ENCODE data around the gene HSPBAP1.

The HSPBAP1 gene

GRCh38 chr3:122826278-122826677 is 32.6 kb upstream of the HSPBAP1 start:
- DNase-seq (ENCODE audit: low spot score): no peak
- H3K23ac ChIP-seq (ENCODE audit: low read depth, low read length, poor library complexity): no peak overlapping the region

GRCh38 chr3:122825460-122825859 is 31.8 kb upstream of the HSPBAP1 start:
- Histone ChIP-seq H3K4me3 (ENCODE audit: low read length in 2 of 2) (no peak overlapping the region), H3K9ac (ENCODE audit: low read depth, low read length, poor library complexity) (no peak overlapping the region), H3K27me3 (ENCODE audit: control insufficient read depth in 3 of 3, insufficient read depth in 3 of 3, low read depth in 1 of 3, low read length in 3 of 3) (no peaks in the 10 kb centered on the region), H3K18ac (ENCODE audit: low read length) (no peak overlapping the region), H2BK12ac (ENCODE audit: low read length) (no peak overlapping the region), H3K14ac (ENCODE audit: low read length) (no peak overlapping the region), H4K8ac (ENCODE audit: low read depth, low read length) (no peak overlapping the region), H3K4me1 (ENCODE audit: control insufficient read depth in 2 of 2, insufficient read depth in 1 of 2, low read depth in 1 of 2, low read length in 2 of 2) (no peaks in the 10 kb centered on the region), H3K9me3 (replicated peaks in 1 of 2; ENCODE audit: control insufficient read depth in 2 of 2, insufficient read depth in 1 of 2, low read depth in 1 of 2, low read length in 2 of 2) (peaks cover 2 to 3% of the 10 kb centered on the region in 2 donors), H3K36me3 (replicated peaks in 1 of 2; ENCODE audit: control insufficient read depth in 2 of 2, insufficient read depth in 2 of 2, low read length in 2 of 2) (peaks cover 6 to 35% of the 10 kb centered on the region in 2 donors), H3K4ac (ENCODE audit: low read length) (no peak overlapping the region), H2AK5ac (ENCODE audit: low read depth, low read length) (no peak overlapping the region), H2BK15ac (ENCODE audit: low read length) (no peak overlapping the region), H3K23ac (ENCODE audit: low read depth, low read length, poor library complexity) (no peak overlapping the region), H4K91ac (ENCODE audit: low read depth, low read length, poor library complexity) (no peak overlapping the region), H3K27ac (replicated peaks; ENCODE audit: low read length) (no peak overlapping the region), H3K4me2 (ENCODE audit: insufficient read depth, low read length, poor library complexity, severe bottlenecking) (no peak overlapping the region), H2AFZ (ENCODE audit: low read length) (no peak overlapping the region), H3K79me1 (ENCODE audit: low read depth, low read length) (no peaks in the 10 kb centered on the region), H2BK120ac (ENCODE audit: low read depth, low read length) (no peak overlapping the region), H2BK5ac (ENCODE audit: low read length) (no peak overlapping the region)
- no peak for DNase-seq (ENCODE audit: low spot score)
- WGBS, 2 donors (ENCODE audit: extremely low coverage in 2 of 2, insufficient read length in 2 of 2, insufficient replicate concordance in 1 of 2): no CpG with 5 or more reads among the region's 4 CpGs

More at GRCh38 chr3:122826278-122826677, 32.6 kb upstream of the HSPBAP1 start:
- H3K9me3 ChIP-seq (replicated peaks in 1 of 2; ENCODE audit: control insufficient read depth in 2 of 2, insufficient read depth in 1 of 2, low read depth in 1 of 2, low read length in 2 of 2): peaks cover 0 to 3% of the 10 kb centered on the region in 2 donors
- no peak overlapping the region for H3K18ac ChIP-seq (ENCODE audit: low read length)
- no CpG with 5 or more reads among the region's 1 CpG for WGBS, 2 donors (ENCODE audit: extremely low coverage in 2 of 2, insufficient read length in 2 of 2, insufficient replicate concordance in 1 of 2)
- no peak overlapping the region for H3K14ac ChIP-seq (ENCODE audit: low read length)
- H3K79me1 ChIP-seq (ENCODE audit: low read depth, low read length): no peaks in the 10 kb centered on the region
- no peak overlapping the region for H2AK5ac ChIP-seq (ENCODE audit: low read depth, low read length)
- no peak overlapping the region for H3K4me3 ChIP-seq (ENCODE audit: low read length in 2 of 2)
- no peak overlapping the region for H2BK15ac ChIP-seq (ENCODE audit: low read length)
- no peak overlapping the region for H3K27ac ChIP-seq (replicated peaks; ENCODE audit: low read length)
- H4K8ac ChIP-seq (ENCODE audit: low read depth, low read length): no peak overlapping the region
- no peak overlapping the region for H2AFZ ChIP-seq (ENCODE audit: low read length)
- no peak overlapping the region for H3K4ac ChIP-seq (ENCODE audit: low read length)
- H2BK5ac ChIP-seq (ENCODE audit: low read length): no peak overlapping the region
- H2BK120ac ChIP-seq (ENCODE audit: low read depth, low read length): no peak overlapping the region
- no peak overlapping the region for H3K4me2 ChIP-seq (ENCODE audit: insufficient read depth, low read length, poor library complexity, severe bottlenecking)
- H3K27me3 ChIP-seq (ENCODE audit: control insufficient read depth in 3 of 3, insufficient read depth in 3 of 3, low read depth in 1 of 3, low read length in 3 of 3): no peaks in the 10 kb centered on the region
- no peak overlapping the region for H2BK12ac ChIP-seq (ENCODE audit: low read length)
- H4K91ac ChIP-seq (ENCODE audit: low read depth, low read length, poor library complexity): no peak overlapping the region
- no peak overlapping the region for H3K9ac ChIP-seq (ENCODE audit: low read depth, low read length, poor library complexity)
- no peaks in the 10 kb centered on the region for H3K4me1 ChIP-seq (ENCODE audit: control insufficient read depth in 2 of 2, insufficient read depth in 1 of 2, low read depth in 1 of 2, low read length in 2 of 2)
- H3K36me3 ChIP-seq (replicated peaks in 1 of 2; ENCODE audit: control insufficient read depth in 2 of 2, insufficient read depth in 2 of 2, low read length in 2 of 2): peaks cover 5 to 35% of the 10 kb centered on the region in 2 donors

- Histone ChIP-seq H3K14ac (ENCODE audit: low read length) (no peak overlapping the region), H3K27me3 (ENCODE audit: control insufficient read depth in 3 of 3, insufficient read depth in 3 of 3, low read depth in 1 of 3, low read length in 3 of 3) (no peaks in the 10 kb centered on the region), H2AK5ac (ENCODE audit: low read depth, low read length) (no peak overlapping the region), H3K27ac (replicated peaks; ENCODE audit: low read length) (no peak overlapping the region), H3K36me3 (replicated peaks in 1 of 2; ENCODE audit: control insufficient read depth in 2 of 2, insufficient read depth in 2 of 2, low read length in 2 of 2) (peaks cover 6 to 33% of the 10 kb centered on the region in 2 donors), H3K79me1 (ENCODE audit: low read depth, low read length) (no peaks in the 10 kb centered on the region), H4K91ac (ENCODE audit: low read depth, low read length, poor library complexity) (no peak overlapping the region), H3K18ac (ENCODE audit: low read length) (no peak overlapping the region), H2BK15ac (ENCODE audit: low read length) (no peak overlapping the region), H3K4me3 (ENCODE audit: low read length in 2 of 2) (no peak overlapping the region), H3K4ac (ENCODE audit: low read length) (no peak overlapping the region), H2BK12ac (ENCODE audit: low read length) (no peak overlapping the region), H4K8ac (ENCODE audit: low read depth, low read length) (no peak overlapping the region), H3K4me1 (ENCODE audit: control insufficient read depth in 2 of 2, insufficient read depth in 1 of 2, low read depth in 1 of 2, low read length in 2 of 2) (no peaks in the 10 kb centered on the region), H2AFZ (ENCODE audit: low read length) (no peak overlapping the region), H2BK120ac (ENCODE audit: low read depth, low read length) (no peak overlapping the region), H3K23ac (ENCODE audit: low read depth, low read length, poor library complexity) (no peak overlapping the region), H3K4me2 (ENCODE audit: insufficient read depth, low read length, poor library complexity, severe bottlenecking) (no peak overlapping the region), H3K9ac (ENCODE audit: low read depth, low read length, poor library complexity) (no peak overlapping the region), H3K9me3 (replicated peaks in 1 of 2; ENCODE audit: control insufficient read depth in 2 of 2, insufficient read depth in 1 of 2, low read depth in 1 of 2, low read length in 2 of 2) (peaks cover 2 to 3% of the 10 kb centered on the region in 2 donors), H2BK5ac (ENCODE audit: low read length) (no peak overlapping the region)
- no CpG with 5 or more reads among the region's 7 CpGs for WGBS, 2 donors (ENCODE audit: extremely low coverage in 2 of 2, insufficient read length in 2 of 2, insufficient replicate concordance in 1 of 2)
- DNase-seq (ENCODE audit: low spot score): no peak
These were observed 31.1 kb upstream of the HSPBAP1 start for GRCh38 chr3:122824465-122825381.

DNA sequence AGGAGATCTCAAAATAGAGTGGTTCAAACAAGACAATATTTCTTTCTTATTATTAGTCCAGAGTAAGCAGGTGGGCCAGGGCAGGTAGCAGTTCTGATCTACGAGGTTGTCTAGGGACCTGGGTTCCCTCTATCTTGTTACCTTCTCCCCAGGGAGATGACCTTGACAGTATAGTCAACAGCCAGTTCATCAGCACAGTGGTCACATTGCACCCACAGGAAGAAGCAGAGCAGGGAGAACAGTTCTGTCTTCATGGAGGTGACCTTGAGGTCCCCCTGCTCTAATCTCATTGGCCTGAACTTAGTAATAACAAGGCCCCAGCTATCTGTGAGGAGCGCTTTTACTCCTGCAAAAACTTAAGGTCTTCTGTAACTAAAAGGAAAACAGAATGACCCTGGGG is 23.0 kb upstream of the HSPBAP1 start:
- Histone ChIP-seq H2BK12ac (ENCODE audit: low read length) (no peak overlapping the region), H3K4me3 (ENCODE audit: low read length in 2 of 2) (no peak overlapping the region), H3K9ac (ENCODE audit: low read depth, low read length, poor library complexity) (no peak overlapping the region), H3K36me3 (replicated peaks in 1 of 2; ENCODE audit: control insufficient read depth in 2 of 2, insufficient read depth in 2 of 2, low read length in 2 of 2) (peaks cover 2 to 28% of the 10 kb centered on the region in 2 donors), H3K79me1 (ENCODE audit: low read depth, low read length) (no peaks in the 10 kb centered on the region), H3K4ac (ENCODE audit: low read length) (no peak overlapping the region), H3K4me1 (ENCODE audit: control insufficient read depth in 2 of 2, insufficient read depth in 1 of 2, low read depth in 1 of 2, low read length in 2 of 2) (no peaks in the 10 kb centered on the region), H2BK5ac (ENCODE audit: low read length) (no peak overlapping the region), H3K27ac (replicated peaks; ENCODE audit: low read length) (no peak overlapping the region), H3K27me3 (ENCODE audit: control insufficient read depth in 3 of 3, insufficient read depth in 3 of 3, low read depth in 1 of 3, low read length in 3 of 3) (no peaks in the 10 kb centered on the region), H2BK120ac (ENCODE audit: low read depth, low read length) (no peak overlapping the region), H3K14ac (ENCODE audit: low read length) (no peak overlapping the region), H3K23ac (ENCODE audit: low read depth, low read length, poor library complexity) (no peak overlapping the region), H4K8ac (ENCODE audit: low read depth, low read length) (no peak overlapping the region), H3K18ac (ENCODE audit: low read length) (no peak overlapping the region), H2BK15ac (ENCODE audit: low read length) (no peak overlapping the region), H4K91ac (ENCODE audit: low read depth, low read length, poor library complexity) (no peak overlapping the region), H3K9me3 (replicated peaks in 1 of 2; ENCODE audit: control insufficient read depth in 2 of 2, insufficient read depth in 1 of 2, low read depth in 1 of 2, low read length in 2 of 2) (peaks cover 0 to 2% of the 10 kb centered on the region in 2 donors), H2AFZ (ENCODE audit: low read length) (no peak overlapping the region), H2AK5ac (ENCODE audit: low read depth, low read length) (no peak overlapping the region), H3K4me2 (ENCODE audit: insufficient read depth, low read length, poor library complexity, severe bottlenecking) (no peak overlapping the region)
- no peak for DNase-seq (ENCODE audit: low spot score)
- no CpG with 5 or more reads among the region's 2 CpGs for WGBS, 2 donors (ENCODE audit: extremely low coverage in 2 of 2, insufficient read length in 2 of 2, insufficient replicate concordance in 1 of 2)
